Endothelial cell of umbilical vein (primary cell): ENCODE data around the gene WDR37.
"Not testable (repeated sequence)": the region's sequence is repeated elsewhere in the genome, so short reads cannot be mapped to it uniquely, and the experiment has no call there.

Experiments
- EZH2 ChIP-seq: IDR thresholded peaks from 2 replicates; pipeline ENCODE4 v1.6.1; 2012; ENCODE audit warnings: borderline replicate concordance, low read depth, mild to moderate bottlenecking, moderate library complexity, low read length, inconsistent platforms; ENCODE audit not compliant: severe bottlenecking
- GATA2 ChIP-seq: IDR thresholded peaks from 2 replicates; pipeline ENCODE4 v1.7.0; 2011; ENCODE audit warnings: low read depth, mild to moderate bottlenecking, moderate library complexity, mixed read lengths, low read length; ENCODE audit not compliant: insufficient read length, insufficient read depth
- JUN ChIP-seq: IDR thresholded peaks from 2 replicates; pipeline ENCODE4 v1.6.1; 2011; ENCODE audit warnings: borderline replicate concordance, low read depth; ENCODE audit not compliant: insufficient read length, insufficient read depth
- POLR2A ChIP-seq: IDR thresholded peaks from 2 replicates; pipeline ENCODE4 v1.6.1; 2012; ENCODE audit warnings: low read depth, mild to moderate bottlenecking, control low read depth, low read length
- POLR2AphosphoS5 ChIP-seq: IDR thresholded peaks from 2 replicates; pipeline ENCODE4 v1.6.1; 2012; ENCODE audit warnings: low read depth, mild to moderate bottlenecking, control low read depth, low read length, moderate library complexity; ENCODE audit not compliant: insufficient read depth
- TF ChIP-seq, protein P1 (sequence below), 2 donors: IDR thresholded peaks; 1 replicate in 1 of 2; 2 replicates in 1 of 2; pipeline ENCODE4 v1.5.1; 2011; ENCODE audit warnings: low read length in 2 of 2, mild to moderate bottlenecking in 2 of 2, moderate library complexity in 2 of 2, control low read depth in 1 of 2, inconsistent platforms in 1 of 2, low read depth in 1 of 2; ENCODE audit not compliant: insufficient read depth in 1 of 2; ENCODE audit errors: extremely low read depth in 1 of 2

DNA sequence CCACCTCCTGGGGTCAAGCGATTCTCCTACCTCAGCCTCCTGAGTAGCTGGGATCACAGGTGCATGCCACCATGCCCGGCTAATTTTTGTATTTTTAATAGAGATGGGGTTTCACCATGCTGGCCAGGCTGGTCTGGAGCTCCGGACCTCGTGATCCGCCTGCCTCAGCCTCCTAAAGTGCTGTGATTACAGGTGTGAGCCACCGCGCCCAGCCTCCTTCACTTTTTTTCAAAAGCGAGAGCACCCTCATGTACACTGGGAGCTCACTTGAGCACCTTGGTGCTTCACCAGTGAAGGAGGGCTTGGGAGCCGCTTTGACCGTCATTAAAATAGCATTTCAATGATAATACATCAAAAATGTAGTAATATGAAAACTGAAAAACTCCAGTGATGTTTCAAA, 102.4 kb downstream of the WDR37 start:
- TF ChIP-seq, protein P1, sequence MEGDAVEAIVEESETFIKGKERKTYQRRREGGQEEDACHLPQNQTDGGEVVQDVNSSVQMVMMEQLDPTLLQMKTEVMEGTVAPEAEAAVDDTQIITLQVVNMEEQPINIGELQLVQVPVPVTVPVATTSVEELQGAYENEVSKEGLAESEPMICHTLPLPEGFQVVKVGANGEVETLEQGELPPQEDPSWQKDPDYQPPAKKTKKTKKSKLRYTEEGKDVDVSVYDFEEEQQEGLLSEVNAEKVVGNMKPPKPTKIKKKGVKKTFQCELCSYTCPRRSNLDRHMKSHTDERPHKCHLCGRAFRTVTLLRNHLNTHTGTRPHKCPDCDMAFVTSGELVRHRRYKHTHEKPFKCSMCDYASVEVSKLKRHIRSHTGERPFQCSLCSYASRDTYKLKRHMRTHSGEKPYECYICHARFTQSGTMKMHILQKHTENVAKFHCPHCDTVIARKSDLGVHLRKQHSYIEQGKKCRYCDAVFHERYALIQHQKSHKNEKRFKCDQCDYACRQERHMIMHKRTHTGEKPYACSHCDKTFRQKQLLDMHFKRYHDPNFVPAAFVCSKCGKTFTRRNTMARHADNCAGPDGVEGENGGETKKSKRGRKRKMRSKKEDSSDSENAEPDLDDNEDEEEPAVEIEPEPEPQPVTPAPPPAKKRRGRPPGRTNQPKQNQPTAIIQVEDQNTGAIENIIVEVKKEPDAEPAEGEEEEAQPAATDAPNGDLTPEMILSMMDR (IDR thresholded peaks at IDR 0.05; ENCODE audit: extremely low read depth in 1 of 2, insufficient read depth in 1 of 2, low read depth in 1 of 2, low read length in 2 of 2): not testable (repeated sequence)
- not testable (repeated sequence) for TF ChIP-seq EZH2, GATA2, POLR2A, POLR2AphosphoS5, JUN
